H1 (cell line): ENCODE data around the gene CD48. TPM values are rescaled to one million over a fixed set of nuclear protein-coding genes. Genes with fewer than 3 reads are reported as not detected.

Source experiments
- ASH2L ChIP-seq: fragments of 200-600, 300-600 bp; sonication (generic); IDR thresholded peaks from one replicate; pipeline ENCODE4 v1.7.1; 2017; ENCODE audit warnings: low read length
- GABPA ChIP-seq: IDR thresholded peaks from 2 replicates; pipeline ENCODE4 v1.6.1; 2011; ENCODE audit warnings: mild to moderate bottlenecking, low read length, moderate library complexity, borderline replicate concordance; ENCODE audit not compliant: insufficient read depth
- POLR2AphosphoS5 ChIP-seq: IDR thresholded peaks from 2 replicates; pipeline ENCODE4 v1.6.1; 2011; ENCODE audit warnings: low read depth, low read length
- SP2 ChIP-seq: IDR thresholded peaks from 2 replicates; pipeline ENCODE4 v1.6.1; 2012; ENCODE audit warnings: mild to moderate bottlenecking, low read length, inconsistent platforms
- TBP ChIP-seq: IDR thresholded peaks from 2 replicates; pipeline ENCODE4 v1.6.1; 2011; ENCODE audit warnings: low read depth, low read length, improper control_type of control experiment
- polyA plus RNA-seq, 7 experiments: library from polyadenylated mRNA; depleted of rRNA in 3 of 7; stranded (reverse) in 5 of 7; unstranded in 2 of 7; fragments of >200 nt in 5 of 7; fragments of 200-250 nt in 2 of 7; gene quantifications; 1 replicate in 5 of 7; 2 replicates in 1 of 7; 4 replicates in 1 of 7; pipeline versions ENCODE4 v1.2.1 to v1.2.3, GENCODE V29; 2011 to 2013; ENCODE audit warnings: missing spikeins in 2 of 7, mixed read lengths in 2 of 7
- total RNA-seq: library from RNA; stranded (reverse); fragmentation: NEBNext Ultra II Directional; extraction: Animal tissue kit (Norgen Biotek cat#: 25700); gene quantifications from 2 replicates; pipeline ENCODE4 v1.2.1, GENCODE V29; 2021

Gene CD48
- total and polyA plus RNA-seq, 2 of the 8 experiments (the other 6 are each of a cell fraction or from before 2014, with no cell fraction given): 0.08 TPM; not detected in 1

- TF ChIP-seq TBP: no peak
- no peak for TF ChIP-seq ASH2L
- no peak for TF ChIP-seq POLR2AphosphoS5
- no peak for TF ChIP-seq GABPA
- TF ChIP-seq SP2: no peak
Observed at GRCh38 chr1:160756849-160757201, 45.2 kb upstream of the CD48 start (continued).
